ENCODE results near the gene SMIM13. TPM values are rescaled to one million over a fixed set of nuclear protein-coding genes. Genes with fewer than 3 reads are reported as not detected.

SMIM13 gene
- total and polyA plus RNA-seq, 2 donors from 2014 or later = 4.0 to 6.6 TPM

DNA sequence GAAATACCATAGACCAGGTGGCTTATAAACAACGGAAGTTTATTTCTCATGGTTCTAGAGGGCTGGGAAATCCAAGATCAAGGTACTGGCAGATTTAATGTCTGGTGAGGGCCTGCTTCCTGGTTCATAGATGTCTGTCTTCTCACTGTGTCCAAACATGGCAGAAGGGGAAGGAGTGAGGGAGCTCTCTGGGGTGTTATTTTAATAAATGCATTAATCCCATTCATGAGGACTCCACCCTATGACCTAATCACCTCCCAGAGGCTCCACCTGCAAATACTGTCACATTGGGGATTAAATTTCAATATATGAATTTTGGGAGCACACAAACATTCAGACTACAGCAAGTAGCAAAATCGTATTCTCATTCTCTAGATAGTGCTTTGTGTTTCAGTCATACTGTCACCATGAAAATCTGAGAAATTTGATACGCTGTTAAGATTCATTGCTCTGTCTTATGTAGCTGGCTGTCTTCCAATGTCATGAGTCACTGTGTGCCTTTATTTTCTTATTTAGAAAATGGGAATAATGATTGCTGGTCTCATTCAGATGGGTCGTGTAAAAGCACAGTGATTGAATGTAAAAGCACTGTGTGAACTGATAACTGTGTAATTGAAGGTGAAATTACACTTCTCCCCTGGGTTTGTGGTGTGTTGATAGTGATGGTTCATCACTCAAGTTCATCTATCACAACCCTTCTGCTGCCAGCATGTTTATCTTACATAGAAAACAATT lies 26.8 kb downstream of the SMIM13 start:
- TF ChIP-seq, protein P1, sequence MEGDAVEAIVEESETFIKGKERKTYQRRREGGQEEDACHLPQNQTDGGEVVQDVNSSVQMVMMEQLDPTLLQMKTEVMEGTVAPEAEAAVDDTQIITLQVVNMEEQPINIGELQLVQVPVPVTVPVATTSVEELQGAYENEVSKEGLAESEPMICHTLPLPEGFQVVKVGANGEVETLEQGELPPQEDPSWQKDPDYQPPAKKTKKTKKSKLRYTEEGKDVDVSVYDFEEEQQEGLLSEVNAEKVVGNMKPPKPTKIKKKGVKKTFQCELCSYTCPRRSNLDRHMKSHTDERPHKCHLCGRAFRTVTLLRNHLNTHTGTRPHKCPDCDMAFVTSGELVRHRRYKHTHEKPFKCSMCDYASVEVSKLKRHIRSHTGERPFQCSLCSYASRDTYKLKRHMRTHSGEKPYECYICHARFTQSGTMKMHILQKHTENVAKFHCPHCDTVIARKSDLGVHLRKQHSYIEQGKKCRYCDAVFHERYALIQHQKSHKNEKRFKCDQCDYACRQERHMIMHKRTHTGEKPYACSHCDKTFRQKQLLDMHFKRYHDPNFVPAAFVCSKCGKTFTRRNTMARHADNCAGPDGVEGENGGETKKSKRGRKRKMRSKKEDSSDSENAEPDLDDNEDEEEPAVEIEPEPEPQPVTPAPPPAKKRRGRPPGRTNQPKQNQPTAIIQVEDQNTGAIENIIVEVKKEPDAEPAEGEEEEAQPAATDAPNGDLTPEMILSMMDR (IDR thresholded peaks at IDR 0.05; ENCODE audit: borderline replicate concordance, extremely low read depth, insufficient read depth) = no peak
- H3K4me1 ChIP-seq (ENCODE audit: control insufficient read depth in 2 of 3, insufficient read depth in 2 of 3, low read depth in 1 of 3, low read length in 3 of 3) = no peaks in the 10 kb centered on the region
- H3K36me3 ChIP-seq (ENCODE audit: control insufficient read depth in 2 of 3, insufficient read depth in 3 of 3, low read length in 3 of 3) = no peaks in the 10 kb centered on the region
- DNase-seq (no peak), FAIRE-seq (no peak)
- no peak overlapping the region for H3K4me3 ChIP-seq (ENCODE audit: low read length in 3 of 3)
- H3K27ac ChIP-seq (ENCODE audit: low read depth in 2 of 2, low read length in 2 of 2) = no peak overlapping the region
- H3K27me3 ChIP-seq (ENCODE audit: control insufficient read depth, insufficient read depth, low read length) = no peaks in the 10 kb centered on the region
- no peak overlapping the region for H3K9ac ChIP-seq (ENCODE audit: low read length in 3 of 3)
- no peaks in the 10 kb centered on the region for H3K9me3 ChIP-seq (ENCODE audit: control insufficient read depth in 2 of 3, insufficient read depth in 1 of 3, low read length in 3 of 3)
- intact Hi-C loops (cut with DNase I) = no loop called here

GRCh38 chr6:11121851-11122250 lies 28.2 kb downstream of the SMIM13 start:
- Histone ChIP-seq H3K9ac (ENCODE audit: low read length in 3 of 3) (no peak overlapping the region), H3K27me3 (ENCODE audit: control insufficient read depth, insufficient read depth, low read length) (no peaks in the 10 kb centered on the region), H3K4me3 (ENCODE audit: low read length in 3 of 3) (no peak overlapping the region), H3K9me3 (ENCODE audit: control insufficient read depth in 2 of 3, insufficient read depth in 1 of 3, low read length in 3 of 3) (no peaks in the 10 kb centered on the region), H3K36me3 (ENCODE audit: control insufficient read depth in 2 of 3, insufficient read depth in 3 of 3, low read length in 3 of 3) (no peaks in the 10 kb centered on the region), H3K27ac (ENCODE audit: low read depth in 2 of 2, low read length in 2 of 2) (no peak overlapping the region), H3K4me1 (ENCODE audit: control insufficient read depth in 2 of 3, insufficient read depth in 2 of 3, low read depth in 1 of 3, low read length in 3 of 3) (no peaks in the 10 kb centered on the region)
- intact Hi-C loops (cut with DNase I) = no loop called here
- no peak for FAIRE-seq
- no peak for DNase-seq
- TF ChIP-seq, protein P1 (IDR thresholded peaks at IDR 0.05; ENCODE audit: borderline replicate concordance, extremely low read depth, insufficient read depth) = no peak

- Histone ChIP-seq H3K27ac (ENCODE audit: low read depth in 2 of 2, low read length in 2 of 2) (no peak overlapping the region), H3K4me3 (ENCODE audit: low read length in 3 of 3) (no peak overlapping the region), H3K9ac (ENCODE audit: low read length in 3 of 3) (no peak overlapping the region), H3K36me3 (ENCODE audit: control insufficient read depth in 2 of 3, insufficient read depth in 3 of 3, low read length in 3 of 3) (no peaks in the 10 kb centered on the region), H3K4me1 (ENCODE audit: control insufficient read depth in 2 of 3, insufficient read depth in 2 of 3, low read depth in 1 of 3, low read length in 3 of 3) (no peaks in the 10 kb centered on the region), H3K27me3 (ENCODE audit: control insufficient read depth, insufficient read depth, low read length) (no peaks in the 10 kb centered on the region), H3K9me3 (ENCODE audit: control insufficient read depth in 2 of 3, insufficient read depth in 1 of 3, low read length in 3 of 3) (no peaks in the 10 kb centered on the region)
- DNase-seq (no peak), FAIRE-seq (no peak)
- intact Hi-C loops (cut with DNase I) = no loop called here
- TF ChIP-seq, protein P1 (IDR thresholded peaks at IDR 0.05; ENCODE audit: borderline replicate concordance, extremely low read depth, insufficient read depth) = no peak
Measured at GRCh38 chr6:11122380-11122779, 28.7 kb downstream of the SMIM13 start.

All from kidney (tissue), 14 donors.